ENCODE results near the gene PLA2G4B. TPM values are rescaled to one million over a fixed set of nuclear protein-coding genes. Genes with fewer than 3 reads are reported as not detected.

The PLA2G4B gene
- total and polyA plus RNA-seq, 2 of the 8 experiments (the other 6 are each of a cell fraction or from before 2014, with no cell fraction given), result 4.2 to 9.2 TPM

- 88% methylated on average over 7 of the region's 7 CpGs; no CpG with 5 or more reads in 1 of the 2 experiments for WGBS, 2 experiments (ENCODE audit: extremely low coverage in 1 of 2, insufficient coverage in 1 of 2, insufficient read length in 1 of 2, insufficient replicate concordance in 2 of 2, low coverage in 1 of 2, low lambda C conversion rate in 2 of 2, missing lambda C conversion rate in 1 of 2)
- Histone ChIP-seq H4K5ac (ENCODE audit: insufficient read length, low read depth, low read length) (no peak overlapping the region), H3K18ac (ENCODE audit: extremely low read depth, low read length) (no peak overlapping the region), H3K9me3 (ENCODE audit: insufficient read depth in 2 of 2, low read depth in 1 of 2, low read length in 1 of 2) (no peaks in the 10 kb centered on the region), H2AFZ (ENCODE audit: low read length) (no peak overlapping the region), H3K27ac (ENCODE audit: low read depth, low read length) (no peak overlapping the region), H2BK5ac (ENCODE audit: low read depth, low read length) (no peak overlapping the region), H3K4me2 (ENCODE audit: insufficient read depth in 1 of 2, low read depth in 2 of 2, low read length in 2 of 2) (no peak overlapping the region), H2BK12ac (ENCODE audit: low read depth, low read length) (no peak overlapping the region), H3K23ac (ENCODE audit: insufficient read length) (no peak overlapping the region), H3K27me3 (replicated peaks in 1 of 4; ENCODE audit: control insufficient read depth in 3 of 4, extremely low read depth in 1 of 4, insufficient read depth in 3 of 4, low read length in 3 of 4) (peaks cover 21 to 36% (median 31%) of the 10 kb centered on the region in 4 experiments), H2BK20ac (ENCODE audit: low read length) (no peak overlapping the region), H3K4ac (replicated peaks; ENCODE audit: insufficient read length, low read depth, low read length) (no peak overlapping the region), H3K4me3 (ENCODE audit: extremely low read depth in 1 of 4, insufficient read depth in 2 of 4, low read depth in 3 of 4, low read length in 4 of 4) (no peak overlapping the region), H3K4me1 (replicated peaks in 1 of 4; ENCODE audit: control insufficient read depth in 3 of 4, insufficient read depth in 4 of 4, low read length in 3 of 4) (peaks cover 0 to 9% (median 4%) of the 10 kb centered on the region in 4 experiments; a peak in 6 of 7 replicates), H3K79me1 (ENCODE audit: low read depth, low read length) (no peaks in the 10 kb centered on the region), H3K56ac (replicated peaks; ENCODE audit: insufficient read length, low read depth, low read length) (no peak overlapping the region), H2BK15ac (ENCODE audit: low read length) (no peak overlapping the region), H4K8ac (ENCODE audit: extremely low read depth, insufficient read depth, low read length) (peak overlapping the region; percentile 38; the same call in 1 of the 2 replicates), H4K91ac (replicated peaks; ENCODE audit: insufficient read length, low read length) (no peak overlapping the region), H2BK120ac (replicated peaks; ENCODE audit: low read depth, low read length) (no peak overlapping the region), H3K23me2 (ENCODE audit: low read depth, low read length) (peaks cover 4% of the 10 kb centered on the region; the same call in 1 of the 2 replicates), H4K20me1 (replicated peaks in 1 of 2; ENCODE audit: control insufficient read depth in 1 of 2, insufficient read depth in 2 of 2, low read length in 2 of 2) (no peaks in the 10 kb centered on the region), H3K36me3 (ENCODE audit: control insufficient read depth in 2 of 4, insufficient read depth in 4 of 4, low read length in 3 of 4) (no peaks in the 10 kb centered on the region), H2AK5ac (ENCODE audit: low read depth, low read length) (no peak overlapping the region), H3K14ac (ENCODE audit: insufficient read length) (no peak overlapping the region), H3K9ac (replicated peaks in 1 of 4; ENCODE audit: extremely low read depth in 1 of 4, low read depth in 3 of 4, low read length in 3 of 4) (no peak overlapping the region), H3K79me2 (ENCODE audit: control insufficient read depth in 1 of 2, insufficient read depth in 2 of 2, low read length in 2 of 2) (no peaks in the 10 kb centered on the region)
- POLR2A ChIA-PET (ENCODE audit: partially characterized antibody), result no interaction called here
- FAIRE-seq, result no peak
- DNase-seq (ENCODE audit: low read depth in 1 of 2, low spot score in 2 of 2), result no peak
- CTCF ChIA-PET (ENCODE audit: partially characterized antibody), result interaction anchor here (0.5 to 3.0 kb wide), 9 partner anchors 9 to 74 kb away, joined by 3 to 12 read pairs (median 4); no protein-coding TSS in a partner anchor
- TF ChIP-seq POU5F1 (IDR thresholded peaks at IDR 0.05; ENCODE audit: low read depth, low read length) (no peak), HDAC2 (IDR thresholded peaks at IDR 0.05; ENCODE audit: borderline replicate concordance in 1 of 2, low read depth in 2 of 2, low read length in 2 of 2) (no peak), RFX5 (IDR thresholded peaks at IDR 0.05; ENCODE audit: borderline replicate concordance, low read depth, low read length) (no peak)
Measured at GRCh38 chr15:41884458-41884857, 45.8 kb downstream of the PLA2G4B start.
